Upper lobe of right lung (tissue), 1 donor: ENCODE results near the gene CD180. TPM values are rescaled to one million over a fixed set of nuclear protein-coding genes. Genes with fewer than 3 reads are reported as not detected.
A peak's percentile ranks its signal among the peaks of the same experiment; 100 is the strongest.

Experiments
- ATAC-seq: fragments of 200-7000 bp; cut with Tn5 transposase; one replicate; pipeline ENCODE4 v1.9.1; 2020; ENCODE audit warnings: mild to moderate bottlenecking, moderate library complexity
- DNase-seq: peaks from one replicate; pipeline ENCODE4 v3.0.0-alpha.2; 2020
- H3K27ac ChIP-seq: fragments of 200-600 bp; one replicate; pipeline ENCODE4 v1.8.0; 2022
- H3K27me3 ChIP-seq: fragments of 200-600 bp; one replicate; pipeline ENCODE4 v1.8.0; 2022; ENCODE audit warnings: mild to moderate bottlenecking
- H3K36me3 ChIP-seq: fragments of 200-600 bp; one replicate; pipeline ENCODE4 v1.8.0; 2022
- H3K4me1 ChIP-seq: fragments of 200-600 bp; one replicate; pipeline ENCODE4 v1.8.0; 2022
- H3K4me3 ChIP-seq: fragments of 200-600 bp; one replicate; pipeline ENCODE4 v1.8.0; 2022; ENCODE audit warnings: mild to moderate bottlenecking
- H3K9me3 ChIP-seq: fragments of 200-600 bp; one replicate; pipeline ENCODE4 v1.8.0; 2022
- CTCF ChIP-seq: fragments of 200-600 bp; IDR thresholded peaks from one replicate; pipeline ENCODE4 v1.8.0; 2022; ENCODE audit warnings: antibody characterized with exemption
- intact Hi-C: fragments of 100-400 bp; cut with DNase I; formaldehyde crosslinking; loops from one replicate; pipeline ENCODE4 v1.11.0; 2022
- total RNA-seq: library from RNA; stranded (reverse); fragmentation: NEBNext Ultra II Directional; extraction: Animal tissue kit (Norgen Biotek cat#: 25700); gene quantifications from one replicate; pipeline ENCODE4 v1.2.1, GENCODE V29; 2021
- donor health status: DM: no; HTN: yes; CAD: no; lungs with severe emphysema.

CD180 gene
- total RNA-seq, 1 donor from 2014 or later, result 3.0 TPM

- intact Hi-C loops, result no loop called here
- DNase-seq, result no peak
- Histone ChIP-seq H3K36me3 (no peaks in the 10 kb centered on the region), H3K9me3 (no peaks in the 10 kb centered on the region), H3K4me1 (peaks cover 18% of the 10 kb centered on the region), H3K27me3 (no peaks in the 10 kb centered on the region), H3K4me3 (no peak overlapping the region), H3K27ac (no peak overlapping the region)
- peak; percentile 82 for TF ChIP-seq CTCF
- peak; percentile 95 for ATAC-seq
These were observed 12.7 kb upstream of the CD180 start for GRCh38 chr5:67209141-67209771.

- TF ChIP-seq CTCF, result no peak
- intact Hi-C loops, result no loop called here
- no peak overlapping the region for H3K27ac ChIP-seq
- H3K4me3 ChIP-seq, result no peak overlapping the region
- no peak for ATAC-seq
- H3K9me3 ChIP-seq, result no peaks in the 10 kb centered on the region
- no peaks in the 10 kb centered on the region for H3K27me3 ChIP-seq
- DNase-seq, result no peak
- H3K36me3 ChIP-seq, result no peaks in the 10 kb centered on the region
- H3K4me1 ChIP-seq, result peaks cover 21% of the 10 kb centered on the region
These were observed 11.8 kb upstream of the CD180 start for GRCh38 chr5:67208403-67208802.

GRCh38 chr5:67206929-67207328 lies 10.3 kb upstream of the CD180 start:
- H3K27me3 ChIP-seq, result no peaks in the 10 kb centered on the region
- ATAC-seq, result peak; percentile 76
- no peaks in the 10 kb centered on the region for H3K9me3 ChIP-seq
- H3K36me3 ChIP-seq, result no peaks in the 10 kb centered on the region
- H3K4me3 ChIP-seq, result no peak overlapping the region
- peak; percentile 69 for DNase-seq
- intact Hi-C loops, result no loop called here
- no peak for TF ChIP-seq CTCF
- peak overlapping the region; percentile 6 for H3K27ac ChIP-seq
- peaks cover 21% of the 10 kb centered on the region for H3K4me1 ChIP-seq

- no peaks in the 10 kb centered on the region for H3K27me3 ChIP-seq
- H3K27ac ChIP-seq, result peak overlapping the region; percentile 6
- no peak overlapping the region for H3K4me3 ChIP-seq
- ATAC-seq (no peak), DNase-seq (no peak)
- TF ChIP-seq CTCF, result no peak
- H3K4me1 ChIP-seq, result peaks cover 21% of the 10 kb centered on the region
- no peaks in the 10 kb centered on the region for H3K9me3 ChIP-seq
- intact Hi-C loops, result no loop called here
- H3K36me3 ChIP-seq, result no peaks in the 10 kb centered on the region
These were observed 9.9 kb upstream of the CD180 start for GRCh38 chr5:67206461-67206860.

- no peak for TF ChIP-seq CTCF
- intact Hi-C loops, result no loop called here
- Histone ChIP-seq H3K36me3 (no peaks in the 10 kb centered on the region), H3K4me3 (no peak overlapping the region), H3K9me3 (no peaks in the 10 kb centered on the region), H3K4me1 (peaks cover 21% of the 10 kb centered on the region), H3K27ac (peak overlapping the region; percentile 6), H3K27me3 (no peaks in the 10 kb centered on the region)
- no peak for DNase-seq
- no peak for ATAC-seq
These were observed 9.4 kb upstream of the CD180 start for GRCh38 chr5:67205981-67206380.

GRCh38 chr5:67204821-67205220 lies 8.2 kb upstream of the CD180 start:
- intact Hi-C loops, result no loop called here
- ATAC-seq (no peak), DNase-seq (no peak)
- Histone ChIP-seq H3K4me1 (peaks cover 21% of the 10 kb centered on the region), H3K4me3 (no peak overlapping the region), H3K27me3 (no peaks in the 10 kb centered on the region), H3K9me3 (no peaks in the 10 kb centered on the region), H3K36me3 (no peaks in the 10 kb centered on the region), H3K27ac (peak overlapping the region; percentile 30)
- TF ChIP-seq CTCF, result no peak
